HepG2 (cell line): ENCODE results near the gene INO80B. TPM values are rescaled to one million over a fixed set of nuclear protein-coding genes. Genes with fewer than 3 reads are reported as not detected.

Experiments used
- CAMTA2 ChIP-seq: sonication (generic); formaldehyde crosslinking; IDR thresholded peaks from 2 replicates; pipeline ENCODE4 v1.4.0; 2020; ENCODE audit warnings: mild to moderate bottlenecking, missing genetic modification reagents, borderline replicate concordance
- FOXA1 ChIP-seq, 2 experiments: fragments of 450-650 bp in 1 of 2; sonication (generic) in 1 of 2; formaldehyde crosslinking in 1 of 2; IDR thresholded peaks; 2 replicates each; pipeline versions ENCODE4 v1.4.0 to v1.6.1; 2016 to 2020; ENCODE audit warnings: missing genetic modification reagents in 1 of 2
- KDM2A ChIP-seq: sonication (generic); formaldehyde crosslinking; IDR thresholded peaks from 2 replicates; pipeline ENCODE4 v1.4.0; 2020; ENCODE audit warnings: low read depth, missing genetic modification reagents, borderline replicate concordance
- NRL ChIP-seq: sonication (generic); formaldehyde crosslinking; IDR thresholded peaks from 2 replicates; pipeline ENCODE4 v1.5.0; 2020; ENCODE audit warnings: missing genetic modification reagents, mild to moderate bottlenecking, moderate library complexity, borderline replicate concordance
- PITX1 ChIP-seq: sonication (generic); formaldehyde crosslinking; IDR thresholded peaks from 2 replicates; pipeline ENCODE4 v1.5.1; 2020; ENCODE audit warnings: mild to moderate bottlenecking, missing genetic modification reagents
- SP2 ChIP-seq: sonication (generic); formaldehyde crosslinking; IDR thresholded peaks from 2 replicates; pipeline ENCODE4 v1.5.1; 2020; ENCODE audit warnings: mild to moderate bottlenecking, missing genetic modification reagents
- SRY ChIP-seq: sonication (generic); formaldehyde crosslinking; IDR thresholded peaks from 2 replicates; pipeline ENCODE4 v1.8.0; 2022; ENCODE audit warnings: mild to moderate bottlenecking, missing genetic modification reagents
- TAF15 ChIP-seq: fragments of 200-400 bp; formaldehyde crosslinking; IDR thresholded peaks from one replicate; pipeline ENCODE4 v1.6.1; 2018; ENCODE audit warnings: mild to moderate bottlenecking, low read depth, low read length; ENCODE audit not compliant: poor library complexity, severe bottlenecking
- ZBTB20 ChIP-seq: sonication (generic); formaldehyde crosslinking; IDR thresholded peaks from 2 replicates; pipeline ENCODE4 v1.8.1; 2023; ENCODE audit warnings: missing genetic modification reagents, low read depth, mild to moderate bottlenecking, borderline replicate concordance
- ZBTB42 ChIP-seq: sonication (generic); formaldehyde crosslinking; IDR thresholded peaks from 2 replicates; pipeline ENCODE4 v1.5.0; 2020; ENCODE audit warnings: mild to moderate bottlenecking, missing genetic modification reagents
- ZNF329 ChIP-seq: sonication (generic); formaldehyde crosslinking; IDR thresholded peaks from 2 replicates; pipeline ENCODE4 v1.9.0; 2021; ENCODE audit warnings: low read depth, mild to moderate bottlenecking, missing genetic modification reagents
- ZNF446 ChIP-seq: sonication (generic); formaldehyde crosslinking; IDR thresholded peaks from 2 replicates; pipeline ENCODE4 v1.5.0; 2020; ENCODE audit warnings: mild to moderate bottlenecking, missing genetic modification reagents
- ZNF549 ChIP-seq: sonication (generic); formaldehyde crosslinking; IDR thresholded peaks from 2 replicates; pipeline ENCODE4 v1.5.0; 2020; ENCODE audit warnings: missing genetic modification reagents
- ZNF589 ChIP-seq: sonication (generic); formaldehyde crosslinking; conservative IDR thresholded peaks from 2 replicates; pipeline ENCODE4 v1.8.0; 2022; ENCODE audit warnings: mild to moderate bottlenecking, moderate library complexity, missing genetic modification reagents
- ZNF619 ChIP-seq: sonication (generic); formaldehyde crosslinking; IDR thresholded peaks from 2 replicates; pipeline ENCODE4 v1.4.0; 2020; ENCODE audit warnings: mild to moderate bottlenecking, missing genetic modification reagents
- ZNF660 ChIP-seq: sonication (generic); formaldehyde crosslinking; IDR thresholded peaks from 2 replicates; pipeline ENCODE4 v1.5.1; 2020; ENCODE audit warnings: mild to moderate bottlenecking, low read depth, missing genetic modification reagents, borderline replicate concordance
- ZNF703 ChIP-seq: sonication (generic); formaldehyde crosslinking; IDR thresholded peaks from 2 replicates; pipeline ENCODE4 v1.5.1; 2020; ENCODE audit warnings: missing genetic modification reagents, mild to moderate bottlenecking, moderate library complexity, borderline replicate concordance
- ZNF782 ChIP-seq: sonication (generic); formaldehyde crosslinking; IDR thresholded peaks from 2 replicates; pipeline ENCODE4 v1.4.0; 2020; ENCODE audit warnings: missing genetic modification reagents, mild to moderate bottlenecking, borderline replicate concordance
- ZNF850 ChIP-seq: sonication (generic); formaldehyde crosslinking; conservative IDR thresholded peaks from 2 replicates; pipeline ENCODE4 v1.9.0; 2021; ENCODE audit warnings: mild to moderate bottlenecking, missing genetic modification reagents
- polyA plus RNA-seq, 8 experiments: library from polyadenylated mRNA; depleted of rRNA in 3 of 8; stranded (reverse) in 7 of 8; unstranded in 1 of 8; fragments of >200 nt; fragmentation: Illumina TruSeq in 4 of 8; extraction: Trizol in 4 of 8; gene quantifications; 2 replicates each; pipeline versions ENCODE4 v1.2.1 to v1.2.3, GENCODE V29; 2011 to 2016; ENCODE audit warnings: low read depth in 4 of 8, missing spikeins in 1 of 8, mixed read lengths in 1 of 8; ENCODE audit not compliant: insufficient read depth in 1 of 8
- total RNA-seq, 5 experiments: library from RNA; depleted of rRNA; stranded (reverse); fragments of >200 nt; fragmentation: Illumina TruSeq; extraction: Trizol; gene quantifications; 2 replicates each; pipeline ENCODE4 v1.2.3, GENCODE V29; 2016; ENCODE audit warnings: low read depth in 1 of 5
- TF ChIP-seq, protein P1 (sequence below): sonication (generic); formaldehyde crosslinking; IDR thresholded peaks from 2 replicates; pipeline ENCODE4 v1.5.0; 2020; ENCODE audit warnings: missing genetic modification reagents
- TF ChIP-seq, protein P2 (sequence below): sonication (generic); formaldehyde crosslinking; IDR thresholded peaks from 2 replicates; pipeline ENCODE4 v1.4.0; 2020; ENCODE audit warnings: missing genetic modification reagents
- TF ChIP-seq, protein P3 (sequence below): sonication (generic); formaldehyde crosslinking; conservative IDR thresholded peaks from 2 replicates; pipeline ENCODE4 v1.8.1; 2023; ENCODE audit warnings: missing genetic modification reagents
- TF ChIP-seq, protein P4 (sequence below): IDR thresholded peaks from 2 replicates; pipeline ENCODE4 v1.6.1; 2016; ENCODE audit warnings: missing biosample characterization, missing genetic modification reagents, low read depth

Gene INO80B
- total and polyA plus RNA-seq, 2 of the 13 experiments (the other 11 are each of a cell fraction or from before 2014, with no cell fraction given), result 6.2 to 14.5 TPM

DNA sequence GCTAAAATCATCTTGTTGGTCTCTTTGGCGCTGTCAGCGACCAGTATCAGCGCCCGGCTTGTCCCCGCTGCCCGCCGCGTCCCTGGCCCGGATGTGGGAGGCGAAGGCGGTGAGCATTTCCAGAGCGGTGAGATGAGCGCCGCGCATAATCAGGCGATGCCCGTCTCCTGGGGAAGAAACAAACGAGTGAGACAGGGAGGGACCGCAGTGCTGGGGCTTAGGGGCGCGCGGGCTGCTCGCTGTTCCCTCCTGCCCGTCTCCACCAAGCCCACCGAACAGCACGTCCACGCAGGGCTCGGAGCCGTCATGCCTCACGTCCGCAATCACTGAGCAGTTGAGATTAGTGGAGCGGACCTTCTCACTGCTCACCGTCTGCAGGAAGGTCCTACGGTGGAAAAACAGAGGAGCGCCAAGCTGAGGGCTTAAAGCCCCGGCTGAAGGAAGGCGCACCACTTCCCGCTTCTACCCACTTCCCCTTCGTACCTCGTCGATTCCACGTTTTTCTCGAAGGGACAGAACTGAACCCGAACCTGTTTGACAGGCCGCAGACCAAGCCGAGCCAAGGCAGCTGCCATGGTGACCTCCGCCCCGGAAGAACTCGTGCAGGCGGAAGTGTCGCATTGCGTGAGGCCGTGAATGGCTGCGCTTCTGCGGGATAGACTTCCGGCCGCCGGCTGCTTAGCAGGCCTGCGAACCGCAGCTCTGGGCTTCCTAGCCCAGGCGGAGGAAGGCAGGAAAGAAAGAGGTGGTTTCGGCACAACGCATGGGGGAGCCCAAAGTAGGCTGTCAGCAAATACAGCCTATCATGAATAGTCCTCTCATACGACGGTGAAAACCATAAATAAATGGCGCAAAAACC is 17.4 kb downstream of the INO80B start, which contains the start of gene MRPL53 (continued):
- TF ChIP-seq ZNF660 (CRISPR knock-in tag), result peak; percentile 26; the same call in 1 of the 2 replicates
- TF ChIP-seq ZNF589 (CRISPR knock-in tag), result peak; percentile 91
- TF ChIP-seq, protein P1, sequence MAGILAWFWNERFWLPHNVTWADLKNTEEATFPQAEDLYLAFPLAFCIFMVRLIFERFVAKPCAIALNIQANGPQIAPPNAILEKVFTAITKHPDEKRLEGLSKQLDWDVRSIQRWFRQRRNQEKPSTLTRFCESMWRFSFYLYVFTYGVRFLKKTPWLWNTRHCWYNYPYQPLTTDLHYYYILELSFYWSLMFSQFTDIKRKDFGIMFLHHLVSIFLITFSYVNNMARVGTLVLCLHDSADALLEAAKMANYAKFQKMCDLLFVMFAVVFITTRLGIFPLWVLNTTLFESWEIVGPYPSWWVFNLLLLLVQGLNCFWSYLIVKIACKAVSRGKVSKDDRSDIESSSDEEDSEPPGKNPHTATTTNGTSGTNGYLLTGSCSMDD (CRISPR knock-in tag), result peak; percentile 36; the same call in 1 of the 2 replicates
- peak; percentile 81 for TF ChIP-seq SP2
- TF ChIP-seq ZNF446 (CRISPR knock-in tag), result 0 out of 2 replicates have a peak, but pooled peaks have one; percentile 57
- TF ChIP-seq SRY, result peak; percentile 84
- TF ChIP-seq KDM2A (CRISPR knock-in tag), result peak; percentile 100
- peak; percentile 82 for TF ChIP-seq ZNF329 (CRISPR knock-in tag)
- peak; percentile 81; the same call in 1 of the 2 replicates for TF ChIP-seq PITX1 (CRISPR knock-in tag)
- peak; percentile 79; the same call in 1 of the 2 replicates for TF ChIP-seq ZBTB20 (CRISPR knock-in tag)
- TF ChIP-seq ZNF850 (CRISPR knock-in tag), result peak; percentile 61
- peak; percentile 98; the same call in 1 of the 2 replicates for TF ChIP-seq NRL (CRISPR knock-in tag)
- TF ChIP-seq TAF15, result peak; percentile 99
- TF ChIP-seq, protein P2, sequence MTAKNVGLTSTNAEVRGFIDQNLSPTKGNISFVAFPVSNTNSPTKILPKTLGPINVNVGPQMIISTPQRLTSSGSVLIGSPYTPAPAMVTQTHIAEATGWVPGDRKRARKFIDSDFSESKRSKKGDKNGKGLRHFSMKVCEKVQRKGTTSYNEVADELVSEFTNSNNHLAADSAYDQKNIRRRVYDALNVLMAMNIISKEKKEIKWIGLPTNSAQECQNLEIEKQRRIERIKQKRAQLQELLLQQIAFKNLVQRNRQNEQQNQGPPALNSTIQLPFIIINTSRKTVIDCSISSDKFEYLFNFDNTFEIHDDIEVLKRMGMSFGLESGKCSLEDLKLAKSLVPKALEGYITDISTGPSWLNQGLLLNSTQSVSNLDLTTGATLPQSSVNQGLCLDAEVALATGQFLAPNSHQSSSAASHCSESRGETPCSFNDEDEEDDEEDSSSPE (CRISPR knock-in tag), result no peak; the same call in none of the 2 replicates
- no peak; the same call in 1 of the 2 replicates for TF ChIP-seq ZNF782 (CRISPR knock-in tag)
- TF ChIP-seq, protein P3, sequence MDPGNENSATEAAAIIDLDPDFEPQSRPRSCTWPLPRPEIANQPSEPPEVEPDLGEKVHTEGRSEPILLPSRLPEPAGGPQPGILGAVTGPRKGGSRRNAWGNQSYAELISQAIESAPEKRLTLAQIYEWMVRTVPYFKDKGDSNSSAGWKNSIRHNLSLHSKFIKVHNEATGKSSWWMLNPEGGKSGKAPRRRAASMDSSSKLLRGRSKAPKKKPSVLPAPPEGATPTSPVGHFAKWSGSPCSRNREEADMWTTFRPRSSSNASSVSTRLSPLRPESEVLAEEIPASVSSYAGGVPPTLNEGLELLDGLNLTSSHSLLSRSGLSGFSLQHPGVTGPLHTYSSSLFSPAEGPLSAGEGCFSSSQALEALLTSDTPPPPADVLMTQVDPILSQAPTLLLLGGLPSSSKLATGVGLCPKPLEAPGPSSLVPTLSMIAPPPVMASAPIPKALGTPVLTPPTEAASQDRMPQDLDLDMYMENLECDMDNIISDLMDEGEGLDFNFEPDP (CRISPR knock-in tag), result peak; percentile 97; the same call in 1 of the 2 replicates
- no peak; the same call in none of the 2 replicates for TF ChIP-seq ZBTB42 (CRISPR knock-in tag)
- TF ChIP-seq ZNF619 (CRISPR knock-in tag), result peak; percentile 100
- no peak; the same call in 1 of the 2 replicates for TF ChIP-seq CAMTA2 (CRISPR knock-in tag)
- TF ChIP-seq ZNF549, result no peak
- no peak; the same call in 1 of the 2 replicates for TF ChIP-seq ZNF703 (CRISPR knock-in tag)
- no peak for TF ChIP-seq FOXA1 (IDR thresholded peaks at IDR 0.05)
- TF ChIP-seq FOXA1 (CRISPR knock-in tag; IDR thresholded peaks at IDR 0.05), result peak; percentile 59
- TF ChIP-seq, protein P4, sequence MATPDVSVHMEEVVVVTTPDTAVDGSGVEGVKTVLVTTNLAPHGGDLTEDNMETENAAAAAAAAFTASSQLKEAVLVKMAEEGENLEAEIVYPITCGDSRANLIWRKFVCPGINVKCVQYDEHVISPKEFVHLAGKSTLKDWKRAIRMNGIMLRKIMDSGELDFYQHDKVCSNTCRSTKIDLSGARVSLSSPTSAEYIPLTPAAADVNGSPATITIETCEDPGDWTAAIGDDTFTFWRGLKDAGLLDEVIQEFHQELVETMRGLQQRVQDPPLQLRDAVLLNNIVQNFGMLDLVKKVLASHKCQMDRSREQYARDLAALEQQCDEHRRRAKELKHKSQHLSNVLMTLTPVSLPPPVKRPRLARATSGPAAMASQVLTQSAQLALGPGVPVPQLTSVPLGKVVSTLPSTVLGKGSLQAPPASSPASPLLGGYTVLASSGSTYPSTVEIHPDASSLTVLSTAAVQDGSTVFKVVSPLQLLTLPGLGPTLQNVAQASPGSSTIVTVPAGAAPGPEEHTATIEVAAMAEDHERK, result peak; percentile 69
